Lower leg skin (tissue), 3 donors: ENCODE results near the gene SPAG17.

Experiments
- POLR2A ChIP-seq, 2 donors: fragments of 450-650 bp; IDR thresholded peaks; one replicate each; pipeline ENCODE4 v1.6.1; 2016 to 2017; ENCODE audit warnings: antibody characterized with exemption in 2 of 2, mild to moderate bottlenecking in 1 of 2, moderate library complexity in 1 of 2
- TF ChIP-seq, protein P1 (sequence below), 3 donors: fragments of 450-650 bp; IDR thresholded peaks; one replicate each; pipeline ENCODE4 v1.5.1; 2016; ENCODE audit warnings: antibody characterized with exemption in 3 of 3, mild to moderate bottlenecking in 3 of 3, moderate library complexity in 2 of 3

DNA sequence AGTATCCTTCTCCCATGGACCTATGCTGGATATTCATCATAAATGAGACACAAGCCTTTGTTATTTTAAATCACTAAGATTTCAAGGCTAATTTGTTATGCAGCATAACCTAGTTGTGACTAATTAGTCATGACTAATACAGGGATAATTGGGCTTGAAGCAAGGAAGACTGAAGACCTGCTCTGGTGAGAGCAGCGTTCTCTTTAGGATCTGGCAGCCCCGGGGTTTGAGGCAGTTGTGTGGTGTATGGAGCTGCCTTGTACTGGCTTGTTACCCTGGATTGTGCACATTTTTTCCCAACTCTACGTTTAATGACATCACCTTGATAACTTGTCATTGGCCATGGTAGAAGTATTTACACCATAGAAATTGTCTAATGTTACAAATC, 25.7 kb upstream of the SPAG17 start:
- TF ChIP-seq, protein P1, sequence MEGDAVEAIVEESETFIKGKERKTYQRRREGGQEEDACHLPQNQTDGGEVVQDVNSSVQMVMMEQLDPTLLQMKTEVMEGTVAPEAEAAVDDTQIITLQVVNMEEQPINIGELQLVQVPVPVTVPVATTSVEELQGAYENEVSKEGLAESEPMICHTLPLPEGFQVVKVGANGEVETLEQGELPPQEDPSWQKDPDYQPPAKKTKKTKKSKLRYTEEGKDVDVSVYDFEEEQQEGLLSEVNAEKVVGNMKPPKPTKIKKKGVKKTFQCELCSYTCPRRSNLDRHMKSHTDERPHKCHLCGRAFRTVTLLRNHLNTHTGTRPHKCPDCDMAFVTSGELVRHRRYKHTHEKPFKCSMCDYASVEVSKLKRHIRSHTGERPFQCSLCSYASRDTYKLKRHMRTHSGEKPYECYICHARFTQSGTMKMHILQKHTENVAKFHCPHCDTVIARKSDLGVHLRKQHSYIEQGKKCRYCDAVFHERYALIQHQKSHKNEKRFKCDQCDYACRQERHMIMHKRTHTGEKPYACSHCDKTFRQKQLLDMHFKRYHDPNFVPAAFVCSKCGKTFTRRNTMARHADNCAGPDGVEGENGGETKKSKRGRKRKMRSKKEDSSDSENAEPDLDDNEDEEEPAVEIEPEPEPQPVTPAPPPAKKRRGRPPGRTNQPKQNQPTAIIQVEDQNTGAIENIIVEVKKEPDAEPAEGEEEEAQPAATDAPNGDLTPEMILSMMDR (IDR thresholded peaks at IDR 0.05) = no peak
- TF ChIP-seq POLR2A (IDR thresholded peaks at IDR 0.05) = no peak
